ENCODE measurements around the gene LDLRAD3. TPM values are rescaled to one million over a fixed set of nuclear protein-coding genes. Genes with fewer than 3 reads are reported as not detected.

LDLRAD3 gene
- total RNA-seq, 2 experiments from 2014 or later, result not detected

GRCh38 chr11:35990170-35990569 lies 46.3 kb downstream of the LDLRAD3 start:
- CTCF ChIA-PET (ENCODE audit: unreplicated experiment), result no interaction called here
- no peaks in the 10 kb centered on the region for H3K9me3 ChIP-seq (ENCODE audit: low read length)
- TF ChIP-seq EZH2phosphoT487 (IDR thresholded peaks at IDR 0.05; ENCODE audit: borderline replicate concordance, low read depth, low read length) (no peak), CTCF (conservative IDR thresholded peaks at IDR 0.05; ENCODE audit: low read length) (no peak)
- H3K79me2 ChIP-seq (ENCODE audit: insufficient read depth, low read depth, low read length), result no peaks in the 10 kb centered on the region
- no peak overlapping the region for H3K4me3 ChIP-seq (ENCODE audit: low read depth, low read length, poor library complexity, severe bottlenecking)
- H3K4me1 ChIP-seq (ENCODE audit: insufficient read depth, low read length, poor library complexity, severe bottlenecking), result no peaks in the 10 kb centered on the region
- H3K4me2 ChIP-seq (ENCODE audit: low read length), result no peak overlapping the region
- no peak overlapping the region for H3K27ac ChIP-seq (ENCODE audit: low read depth, low read length, poor library complexity, severe bottlenecking)
- no peaks in the 10 kb centered on the region for H3K9me2 ChIP-seq (ENCODE audit: insufficient read depth, low read length)
- no peak overlapping the region for H2AFZ ChIP-seq (ENCODE audit: low read length)
- H3K36me3 ChIP-seq (ENCODE audit: insufficient read depth, low read length), result no peaks in the 10 kb centered on the region
- no peaks in the 10 kb centered on the region for H4K20me1 ChIP-seq (ENCODE audit: insufficient read depth, low read length)
- BruUV-seq (replicated peaks), result no TSS peak
- intact Hi-C loops (cut with micrococcal nuclease; ENCODE audit: unreplicated experiment), result no loop called here
- DNase-seq (ENCODE audit: low spot score), result no peak
- POLR2A ChIA-PET, result no interaction called here

- H3K79me2 ChIP-seq (ENCODE audit: insufficient read depth, low read depth, low read length), result no peaks in the 10 kb centered on the region
- H3K9me2 ChIP-seq (ENCODE audit: insufficient read depth, low read length), result no peaks in the 10 kb centered on the region
- H2AFZ ChIP-seq (ENCODE audit: low read length), result no peak overlapping the region
- H3K9me3 ChIP-seq (ENCODE audit: low read length), result no peaks in the 10 kb centered on the region
- DNase-seq (ENCODE audit: low spot score), result no peak
- TF ChIP-seq EZH2phosphoT487 (IDR thresholded peaks at IDR 0.05; ENCODE audit: borderline replicate concordance, low read depth, low read length) (no peak), CTCF (conservative IDR thresholded peaks at IDR 0.05; ENCODE audit: low read length) (no peak)
- H3K4me2 ChIP-seq (ENCODE audit: low read length), result no peak overlapping the region
- intact Hi-C loops (cut with micrococcal nuclease; ENCODE audit: unreplicated experiment), result no loop called here
- BruUV-seq (replicated peaks), result no TSS peak
- H4K20me1 ChIP-seq (ENCODE audit: insufficient read depth, low read length), result no peaks in the 10 kb centered on the region
- ChIA-PET POLR2A (no interaction called here), CTCF (ENCODE audit: unreplicated experiment) (no interaction called here)
- H3K36me3 ChIP-seq (ENCODE audit: insufficient read depth, low read length), result no peaks in the 10 kb centered on the region
- no peak overlapping the region for H3K4me3 ChIP-seq (ENCODE audit: low read depth, low read length, poor library complexity, severe bottlenecking)
- no peak overlapping the region for H3K27ac ChIP-seq (ENCODE audit: low read depth, low read length, poor library complexity, severe bottlenecking)
- no peaks in the 10 kb centered on the region for H3K4me1 ChIP-seq (ENCODE audit: insufficient read depth, low read length, poor library complexity, severe bottlenecking)
Observed at GRCh38 chr11:35990816-35991215, 47.0 kb downstream of the LDLRAD3 start.

GRCh38 chr11:35992548-35992947 lies 48.7 kb downstream of the LDLRAD3 start:
- Histone ChIP-seq H4K20me1 (ENCODE audit: insufficient read depth, low read length) (no peaks in the 10 kb centered on the region), H3K4me1 (ENCODE audit: insufficient read depth, low read length, poor library complexity, severe bottlenecking) (no peaks in the 10 kb centered on the region), H3K36me3 (ENCODE audit: insufficient read depth, low read length) (no peaks in the 10 kb centered on the region), H3K9me3 (ENCODE audit: low read length) (no peaks in the 10 kb centered on the region), H3K79me2 (ENCODE audit: insufficient read depth, low read depth, low read length) (no peaks in the 10 kb centered on the region), H2AFZ (ENCODE audit: low read length) (no peak overlapping the region), H3K27ac (ENCODE audit: low read depth, low read length, poor library complexity, severe bottlenecking) (no peak overlapping the region), H3K9me2 (ENCODE audit: insufficient read depth, low read length) (no peaks in the 10 kb centered on the region), H3K4me3 (ENCODE audit: low read depth, low read length, poor library complexity, severe bottlenecking) (no peak overlapping the region), H3K4me2 (ENCODE audit: low read length) (no peak overlapping the region)
- no peak for TF ChIP-seq EZH2phosphoT487 (IDR thresholded peaks at IDR 0.05; ENCODE audit: borderline replicate concordance, low read depth, low read length)
- TF ChIP-seq CTCF (conservative IDR thresholded peaks at IDR 0.05; ENCODE audit: low read length), result no peak
- intact Hi-C loops (cut with micrococcal nuclease; ENCODE audit: unreplicated experiment), result no loop called here
- ChIA-PET CTCF (ENCODE audit: unreplicated experiment) (no interaction called here), POLR2A (no interaction called here)
- no peak for DNase-seq (ENCODE audit: low spot score)
- no TSS peak for BruUV-seq (replicated peaks)
